Kidney tubule cell (primary cell): ENCODE measurements around the gene KLK15.

ENCODE experiments used
- DNase-seq: peaks from one replicate; pipeline ENCODE4 v3.0.0-alpha.2; 2018; ENCODE audit warnings: low spot score

The KLK15 gene

GRCh38 chr19:50833117-50833801 is at the start of gene KLK15:
Gene KLK15 (minus strand): TSS chr19:50833574. CDS start chr19:50831492, 2,082 bp downstream.
- no peak for DNase-seq

- no peak for DNase-seq
Observed at GRCh38 chr19:50882188-50882587, 48.8 kb upstream of the KLK15 start.

GRCh38 chr19:50880241-50880640 is 46.9 kb upstream of the KLK15 start:
- no peak for DNase-seq

GRCh38 chr19:50878851-50879250 is 45.5 kb upstream of the KLK15 start:
- no peak for DNase-seq

- no peak for DNase-seq
Observed at GRCh38 chr19:50877338-50877737, 44.0 kb upstream of the KLK15 start.

GRCh38 chr19:50876456-50876855 is 43.1 kb upstream of the KLK15 start:
- no peak for DNase-seq

- DNase-seq = no peak
Observed at GRCh38 chr19:50875795-50876422, 42.5 kb upstream of the KLK15 start.

- no peak for DNase-seq
Observed at GRCh38 chr19:50874211-50874610, 40.8 kb upstream of the KLK15 start.

- DNase-seq = no peak
Observed at GRCh38 chr19:50873056-50873455, 39.7 kb upstream of the KLK15 start, which contains the start of gene KLK2. Gene KLK2 (plus strand): TSS chr19:50873439. CDS start chr19:50873474, 35 bp downstream.

- no peak for DNase-seq
Observed at GRCh38 chr19:50870417-50871089, 37.2 kb upstream of the KLK15 start.

- no peak for DNase-seq
Observed at GRCh38 chr19:50869479-50869878, 36.1 kb upstream of the KLK15 start.

- DNase-seq = no peak
Observed at GRCh38 chr19:50861496-50862286, 28.3 kb upstream of the KLK15 start.

GRCh38 chr19:50861010-50861409 is 27.6 kb upstream of the KLK15 start:
- DNase-seq = no peak

GRCh38 chr19:50859849-50860248 is 26.5 kb upstream of the KLK15 start:
- no peak for DNase-seq

GRCh38 chr19:50858886-50859285 is 25.5 kb upstream of the KLK15 start:
- no peak for DNase-seq

GRCh38 chr19:50857366-50857765 is 24.0 kb upstream of the KLK15 start:
- no peak for DNase-seq

GRCh38 chr19:50854636-50855410 is 21.4 kb upstream of the KLK15 start, which contains the start of gene KLK3:
Gene KLK3 (plus strand): TSS chr19:50854915. CDS start chr19:50854956, 41 bp downstream.
- no peak for DNase-seq

GRCh38 chr19:50851620-50852019 is 18.2 kb upstream of the KLK15 start:
- DNase-seq = no peak

GRCh38 chr19:50850738-50851137 is 17.4 kb upstream of the KLK15 start:
- no peak for DNase-seq

GRCh38 chr19:50844296-50844935 is 11.0 kb upstream of the KLK15 start:
- DNase-seq = no peak

- DNase-seq = no peak
Observed at GRCh38 chr19:50843701-50844221, 10.4 kb upstream of the KLK15 start.
